NOMO-1 (cell line): ENCODE results near the gene PRKCE.

Experiments used
- DNase-seq, 2 experiments: peaks; one replicate each; lab custom pipeline; 2025; ENCODE audit not compliant: unreplicated experiment in 2 of 2; lab: John Stamatoyannopoulos, UW

The PRKCE gene

DNA sequence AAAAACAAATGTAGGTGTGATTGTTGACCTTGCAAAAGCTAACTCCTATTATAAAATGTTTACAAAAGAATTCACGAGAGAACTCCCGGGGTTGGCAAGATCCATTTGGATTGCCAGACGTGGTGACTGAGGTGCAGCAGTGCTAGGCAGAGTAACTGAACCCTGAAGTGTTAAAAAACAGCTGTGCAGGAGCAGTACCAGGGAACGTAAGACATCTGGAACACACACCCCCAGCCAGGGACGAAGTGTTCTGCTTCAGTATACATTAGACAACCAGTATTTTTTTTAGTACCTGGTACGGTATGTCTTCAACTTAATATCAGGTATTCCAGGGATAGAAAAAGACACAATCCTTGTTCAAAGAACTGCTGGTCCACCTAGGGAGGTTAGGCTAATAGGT is 373.6 kb downstream of the PRKCE start:
- no peak for DNase-seq

DNA sequence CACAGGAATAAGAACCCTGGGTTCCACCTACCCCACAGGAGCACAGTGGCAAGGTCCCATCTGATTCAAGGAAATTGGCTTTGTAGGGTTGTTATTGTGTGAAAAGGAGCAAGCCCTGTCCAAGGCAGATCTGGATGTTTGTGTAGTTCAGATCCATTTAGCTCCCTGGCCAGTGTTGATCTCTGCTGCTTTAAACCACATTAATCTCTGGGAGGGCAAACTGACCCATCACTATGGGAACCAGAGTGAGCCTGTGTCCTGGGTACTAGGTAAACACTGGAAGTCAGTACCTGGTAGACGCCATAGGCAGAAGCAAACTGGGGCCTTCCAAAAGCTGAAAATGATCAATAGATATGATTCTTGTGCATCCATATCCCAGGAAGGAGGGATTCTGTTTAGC is 374.2 kb downstream of the PRKCE start:
- no peak for DNase-seq

DNA sequence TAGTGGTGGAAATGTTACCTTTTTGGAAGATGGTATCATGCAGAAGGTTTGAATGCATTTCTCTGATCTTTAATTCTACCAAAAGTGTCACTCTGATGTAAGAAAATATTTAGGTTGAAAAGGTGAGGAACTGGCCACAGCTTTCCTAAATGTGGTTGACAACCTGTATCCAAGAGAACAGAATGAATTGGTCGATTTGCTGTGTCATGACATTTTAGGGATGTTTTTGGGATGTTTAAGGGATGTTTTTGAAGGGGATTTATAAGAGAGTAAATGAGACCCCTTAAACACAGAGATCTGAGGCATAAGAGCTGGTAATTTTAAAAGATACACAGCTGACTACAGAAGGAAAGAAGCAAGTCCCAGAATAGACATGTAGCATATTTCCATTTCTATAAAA is 375.0 kb downstream of the PRKCE start:
- no peak for DNase-seq

DNA sequence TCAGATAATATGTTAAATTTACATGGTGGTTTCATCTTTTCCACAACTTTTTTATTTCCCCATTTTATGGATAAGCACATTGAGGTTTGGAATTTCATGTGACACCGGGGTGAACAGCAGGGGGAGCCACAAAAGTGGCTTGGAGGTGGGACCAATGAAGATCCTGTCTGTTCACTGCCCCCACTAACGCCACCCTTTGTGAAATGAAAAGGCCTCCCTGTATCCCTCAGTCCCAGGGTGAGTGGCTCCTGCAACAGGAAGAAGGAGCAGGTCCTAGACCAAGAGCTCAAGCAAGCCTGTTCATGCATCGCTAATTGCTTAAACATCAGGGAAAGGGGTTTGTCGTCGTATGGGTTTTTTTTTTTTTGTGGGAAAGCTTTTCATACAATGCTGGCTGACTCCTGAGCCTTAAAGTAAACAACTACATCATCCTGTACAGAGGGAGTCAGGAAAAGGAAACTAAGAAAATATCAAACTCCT is 377.9 kb downstream of the PRKCE start:
- no peak for DNase-seq

DNA sequence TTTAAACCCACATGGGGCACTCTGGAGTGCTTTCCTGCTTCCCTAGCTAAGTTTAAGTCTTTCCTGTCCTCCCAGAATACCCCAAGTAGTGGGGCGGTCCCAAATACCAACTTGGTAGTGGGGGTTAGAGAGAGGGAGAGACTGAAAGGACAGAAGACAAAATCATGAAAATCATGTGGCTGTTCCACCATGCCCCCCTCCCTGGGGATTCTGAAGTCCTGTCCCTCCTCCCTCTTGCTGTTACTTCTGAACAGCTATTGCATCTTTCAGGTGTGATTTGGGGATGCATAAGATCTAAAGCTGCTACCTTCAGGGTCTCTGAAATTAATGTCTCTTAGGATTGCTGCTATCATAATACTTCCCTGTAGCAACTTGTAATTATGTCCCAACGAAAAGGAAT is 378.9 kb downstream of the PRKCE start:
- no peak for DNase-seq

DNA sequence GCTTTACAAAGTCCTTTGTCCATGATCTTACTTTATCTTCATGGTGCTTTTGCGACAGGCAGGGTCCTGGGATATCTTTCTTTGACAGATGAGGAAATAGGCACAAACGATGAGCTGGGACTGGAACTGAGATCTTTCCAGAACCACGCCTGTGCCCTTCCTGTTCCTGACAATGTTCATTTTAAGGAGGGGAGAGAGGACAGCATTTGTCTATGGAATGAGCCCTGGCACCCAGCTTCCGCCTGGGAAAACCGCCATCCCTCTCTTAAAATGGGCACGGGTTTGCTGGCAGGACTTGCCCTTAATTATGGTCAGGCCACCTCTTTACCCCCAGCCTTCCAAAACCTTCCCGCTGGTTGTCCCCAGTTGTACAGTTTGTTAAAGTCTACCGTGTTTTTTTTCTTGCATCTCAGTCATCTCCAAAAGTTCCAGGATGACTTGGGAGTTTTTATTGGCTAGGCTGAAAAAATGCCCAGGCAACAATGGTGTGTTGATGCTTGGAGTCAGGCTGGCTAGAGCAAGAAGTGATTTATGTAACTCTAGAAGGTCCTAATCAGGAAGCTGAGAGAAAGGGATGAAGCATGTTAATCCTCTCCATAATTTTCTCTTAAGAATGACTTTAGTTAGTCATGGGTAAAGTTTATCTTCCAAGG is 380.8 kb downstream of the PRKCE start:
- DNase-seq = no peak

DNA sequence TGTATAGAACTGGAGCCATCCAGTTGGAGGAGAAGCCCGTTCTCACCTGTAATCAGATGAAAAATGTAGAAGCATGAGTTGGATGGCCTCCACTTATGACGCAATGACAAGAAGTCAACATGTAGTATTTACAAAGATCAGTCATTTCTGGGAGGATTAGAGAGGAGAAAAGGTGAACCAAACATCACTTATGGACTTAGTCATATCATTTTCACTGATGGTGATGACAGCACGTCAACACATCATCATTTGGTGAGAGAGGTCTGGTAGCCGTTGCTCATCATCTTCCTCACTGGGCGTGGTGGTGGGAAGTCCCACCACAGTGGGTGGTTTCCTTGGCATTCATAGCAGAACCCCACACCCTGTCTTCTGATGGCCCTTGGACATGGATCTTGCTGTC is 381.5 kb downstream of the PRKCE start:
- DNase-seq = no peak

DNA sequence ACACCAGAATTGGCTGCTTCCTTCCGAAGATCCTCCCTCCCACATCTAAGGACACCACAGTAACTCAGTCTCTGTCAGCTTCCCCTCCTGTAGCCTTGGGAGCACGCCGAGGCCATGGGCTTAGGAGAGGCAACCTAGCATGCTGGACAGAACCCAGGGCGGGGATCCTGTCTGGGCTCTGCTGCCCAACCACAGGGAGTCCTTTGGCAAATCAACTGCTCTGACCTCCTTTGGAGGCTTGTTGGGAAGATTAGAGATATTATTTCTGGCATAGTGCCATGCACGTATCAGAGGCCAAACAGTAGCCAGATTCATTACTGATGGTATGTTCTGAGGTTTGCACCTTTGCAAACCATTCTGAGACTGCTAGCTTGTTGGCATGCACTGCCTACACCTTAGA is 383.1 kb downstream of the PRKCE start:
- no peak for DNase-seq

DNA sequence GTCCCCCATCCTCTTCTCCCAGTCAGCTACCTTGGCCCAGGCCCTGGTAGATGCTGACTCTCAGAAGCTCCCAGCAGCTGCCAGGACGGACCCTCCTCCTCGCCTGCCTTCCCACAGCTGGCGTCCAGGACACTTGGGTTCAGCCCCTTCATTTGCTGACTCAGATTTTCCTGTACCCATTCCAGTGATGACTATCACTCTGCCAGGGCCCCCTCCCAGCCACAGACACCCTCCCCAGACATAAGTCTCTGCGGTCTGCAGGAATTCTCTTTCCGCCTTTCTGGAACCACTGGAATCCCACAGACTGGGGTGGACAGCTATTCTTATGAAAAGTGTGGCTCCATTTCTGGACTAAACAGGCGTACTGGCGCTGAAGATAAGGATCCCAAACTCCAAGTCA is 385.5 kb downstream of the PRKCE start:
- no peak for DNase-seq

DNA sequence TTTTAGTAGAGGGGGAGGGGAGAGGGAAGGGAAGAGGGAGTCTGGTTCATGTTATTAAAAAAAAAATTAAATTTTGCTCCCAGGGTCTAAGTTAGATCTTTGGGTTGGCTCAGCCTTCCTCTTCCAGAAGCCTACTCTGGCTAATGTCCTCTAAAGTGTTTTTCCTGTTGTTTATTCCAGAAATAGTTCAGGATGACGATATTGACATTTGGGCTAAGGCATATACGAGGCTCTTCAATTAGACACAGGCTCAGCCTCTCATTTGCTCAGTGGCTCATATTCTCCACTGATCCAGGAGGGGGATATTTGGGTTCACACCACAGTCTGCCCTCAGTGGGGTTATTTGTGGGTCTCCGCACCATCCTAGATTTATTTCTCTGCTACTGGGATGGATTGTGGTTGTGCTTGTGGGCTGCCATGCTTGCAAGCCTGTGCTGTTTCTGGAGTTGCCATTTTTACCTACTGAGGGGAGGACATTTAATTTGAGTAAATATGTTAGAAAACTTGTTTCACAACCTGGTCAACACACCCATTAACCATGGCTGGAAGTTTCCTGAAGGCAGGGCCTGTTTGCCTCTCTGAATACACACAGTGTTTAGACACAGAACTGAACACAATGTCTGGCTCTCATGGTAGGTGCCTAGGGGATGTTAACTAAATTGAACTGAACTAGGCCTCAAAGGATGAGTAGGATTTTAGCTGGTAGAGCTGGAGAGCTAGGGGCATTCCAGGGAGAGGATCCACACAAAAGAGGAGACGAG is 388.2 kb downstream of the PRKCE start:
- no peak for DNase-seq

DNA sequence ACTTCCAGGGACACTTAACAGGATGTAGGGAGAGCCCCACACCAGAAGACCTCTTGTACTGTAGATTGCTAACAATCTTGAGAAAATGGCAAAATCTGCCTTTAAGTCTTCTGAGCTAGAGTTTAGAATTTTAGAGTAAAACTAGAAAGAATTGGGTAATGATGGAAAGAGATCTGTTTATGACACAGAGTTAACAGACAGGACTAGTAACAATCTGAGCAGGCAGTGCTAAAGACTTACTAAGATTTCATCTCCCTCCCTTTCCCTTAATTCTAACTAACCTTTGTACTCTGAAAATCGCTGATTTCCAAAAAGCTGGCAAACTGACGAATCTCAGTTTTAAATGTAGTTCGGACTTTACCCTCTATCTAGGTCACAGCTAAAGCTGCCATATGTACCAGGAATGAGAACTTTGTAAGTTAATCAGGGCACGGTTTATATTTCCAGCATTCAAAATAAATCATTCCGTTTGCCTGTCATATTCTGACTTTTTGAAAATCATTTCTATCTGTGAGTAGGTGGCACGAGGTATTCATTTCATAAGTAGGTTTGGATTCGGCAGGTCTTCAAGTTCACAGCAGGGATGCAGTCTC is 389.2 kb downstream of the PRKCE start:
- DNase-seq = no peak

DNA sequence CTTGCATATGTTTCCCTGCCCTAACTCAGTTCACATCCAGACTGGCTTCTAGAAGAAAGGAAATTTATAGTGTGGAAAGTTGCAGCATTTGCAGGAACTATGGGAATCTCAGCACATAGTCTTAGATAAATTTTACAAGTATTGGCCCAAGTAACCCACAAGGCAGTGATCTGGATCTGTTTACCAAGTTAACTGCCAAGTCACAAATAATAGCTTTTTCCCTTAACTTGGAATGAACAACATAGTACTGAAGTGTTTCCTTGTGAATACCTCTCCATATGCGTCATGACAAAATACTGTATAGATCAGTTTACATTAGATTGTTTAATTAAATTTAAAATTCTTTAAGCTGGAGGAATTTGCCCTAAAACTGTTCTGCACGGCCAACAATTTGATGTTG is 390.0 kb downstream of the PRKCE start:
- no peak for DNase-seq

DNA sequence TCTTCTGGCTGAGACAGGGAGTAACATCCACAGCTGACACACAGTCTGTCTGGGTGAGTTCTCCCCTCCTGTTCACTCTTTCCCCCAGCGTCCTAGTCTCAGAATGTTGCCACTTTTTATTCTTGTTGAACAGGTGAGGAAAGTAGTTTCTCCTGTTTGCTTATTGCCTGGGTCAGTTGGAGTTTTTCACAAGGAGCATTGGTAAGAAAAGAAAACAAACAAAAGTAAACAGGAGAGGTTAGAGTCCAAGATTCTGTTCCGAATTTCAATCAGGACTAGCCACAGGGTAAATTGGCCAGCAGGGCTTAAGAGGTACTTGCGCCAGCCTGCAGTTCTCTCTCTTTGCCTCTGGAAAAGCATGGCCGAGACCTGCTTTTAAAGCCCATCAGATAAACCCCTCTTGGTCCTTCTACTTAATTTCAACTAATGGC is 390.7 kb downstream of the PRKCE start:
- DNase-seq = no peak

DNA sequence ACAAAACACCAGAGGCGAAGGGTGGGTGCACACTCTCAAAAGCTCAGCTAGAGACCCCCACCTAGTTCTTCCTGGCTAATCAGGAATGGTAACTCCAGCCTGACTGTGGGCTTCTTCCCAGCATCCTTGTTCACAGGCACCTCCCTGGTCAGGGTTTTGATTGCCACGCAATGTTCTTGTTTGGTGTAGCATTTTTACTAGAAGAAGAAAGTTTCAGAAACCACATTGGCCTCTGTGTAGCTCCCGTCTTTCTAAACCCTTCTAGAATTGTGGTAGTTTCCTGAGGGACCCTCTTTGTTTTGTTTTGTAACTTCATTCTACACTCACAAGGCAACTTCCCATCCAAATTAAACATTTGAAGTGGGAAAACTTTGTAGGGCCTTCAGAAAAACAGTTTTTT is 391.2 kb downstream of the PRKCE start:
- DNase-seq = no peak

DNA sequence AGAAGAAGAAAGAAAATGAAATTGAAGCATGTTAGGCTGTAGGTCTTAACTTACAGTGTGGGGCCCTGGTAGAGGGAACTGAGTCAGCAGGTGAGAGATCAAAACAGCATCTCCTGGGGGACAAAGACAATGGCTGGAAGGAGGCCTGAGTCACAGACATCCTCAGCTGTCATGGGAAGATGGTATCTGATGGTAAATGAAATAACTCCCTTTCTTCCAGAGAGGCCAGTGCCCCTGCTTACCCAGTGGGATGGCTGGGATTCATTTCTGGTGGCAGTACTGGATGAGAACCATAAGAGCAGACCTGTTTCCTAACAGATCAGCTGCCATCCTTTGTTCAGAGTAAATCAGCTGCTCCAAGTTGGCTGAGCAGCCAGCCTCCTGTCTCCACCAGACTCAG is 394.4 kb downstream of the PRKCE start:
- no peak for DNase-seq

DNA sequence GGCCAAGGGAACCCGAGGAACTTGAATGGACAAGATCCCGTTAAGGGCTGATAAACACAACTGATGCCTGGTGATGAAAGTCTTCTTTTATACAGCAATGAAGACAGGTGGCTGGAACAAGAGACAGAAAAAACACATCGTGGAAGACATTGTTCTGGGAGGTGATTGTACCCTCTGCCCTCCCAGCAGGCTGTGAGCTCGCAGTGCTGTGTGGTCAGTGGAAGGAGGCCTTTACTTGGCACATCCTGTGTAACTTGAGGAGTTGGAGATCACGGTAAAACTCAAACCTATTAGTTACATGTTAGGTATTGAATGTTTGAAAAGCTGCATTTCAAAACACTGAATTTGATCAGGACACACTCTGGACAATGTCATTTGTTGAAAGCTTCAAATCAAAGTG is 395.8 kb downstream of the PRKCE start:
- no peak for DNase-seq

DNA sequence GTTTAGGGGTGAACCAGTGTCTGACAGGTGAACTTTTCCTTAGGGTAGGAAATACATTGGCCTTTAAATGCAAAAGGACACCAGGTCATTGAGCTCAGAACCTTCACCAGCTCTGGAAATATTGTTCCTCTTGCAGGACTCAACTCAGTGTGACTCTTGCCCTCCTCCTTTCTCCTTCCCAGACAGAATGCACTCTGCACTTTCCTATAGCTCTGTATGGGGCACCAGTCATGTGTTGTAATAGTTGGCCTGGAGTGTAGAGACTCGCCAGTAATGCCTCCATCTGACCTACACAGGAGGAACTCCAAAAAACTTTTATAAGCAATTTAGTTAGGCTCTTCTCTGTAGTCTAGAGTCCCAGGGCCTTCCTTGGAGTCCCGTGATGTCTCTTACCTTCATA is 397.2 kb downstream of the PRKCE start:
- no peak for DNase-seq

DNA sequence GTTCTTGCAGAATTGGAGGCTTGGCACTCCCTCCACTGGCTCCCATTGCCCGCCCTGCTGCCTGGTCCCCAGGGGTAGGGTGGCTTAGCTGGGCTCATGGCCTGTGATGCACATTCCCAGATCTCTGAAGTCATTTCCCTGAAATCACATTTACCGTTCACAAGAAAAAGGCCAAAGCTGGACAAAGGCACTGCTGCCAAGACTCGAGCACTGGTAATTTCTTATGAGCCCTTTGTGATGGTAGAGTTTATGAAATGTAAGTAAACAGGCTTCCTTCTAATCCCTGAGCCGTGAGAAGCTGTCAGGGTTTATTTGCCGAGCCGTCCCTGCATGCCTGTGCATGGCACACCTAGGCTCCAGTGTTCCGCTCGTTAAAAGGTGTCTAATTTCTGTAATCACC is 398.6 kb downstream of the PRKCE start:
- DNase-seq = no peak

DNA sequence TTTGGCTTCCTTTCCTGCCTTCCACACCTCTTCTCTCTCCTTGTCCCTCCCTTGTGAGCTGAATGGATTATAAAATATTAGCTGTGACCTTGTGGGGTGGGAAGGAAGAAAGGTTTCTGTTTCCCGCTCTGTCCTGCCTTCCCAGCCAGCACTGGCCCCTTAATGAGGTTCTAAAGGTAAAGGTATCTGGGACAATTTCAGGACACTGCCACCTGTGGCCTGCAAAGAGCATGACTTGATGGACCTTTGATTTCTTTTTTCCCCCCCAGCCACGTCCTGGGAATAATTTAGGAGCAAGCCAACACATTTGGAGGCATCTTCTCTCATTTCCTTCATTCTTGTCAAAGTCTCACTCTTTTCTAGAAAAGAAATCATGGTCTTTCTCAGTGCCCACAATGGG is 399.0 kb downstream of the PRKCE start:
- no peak for DNase-seq

DNA sequence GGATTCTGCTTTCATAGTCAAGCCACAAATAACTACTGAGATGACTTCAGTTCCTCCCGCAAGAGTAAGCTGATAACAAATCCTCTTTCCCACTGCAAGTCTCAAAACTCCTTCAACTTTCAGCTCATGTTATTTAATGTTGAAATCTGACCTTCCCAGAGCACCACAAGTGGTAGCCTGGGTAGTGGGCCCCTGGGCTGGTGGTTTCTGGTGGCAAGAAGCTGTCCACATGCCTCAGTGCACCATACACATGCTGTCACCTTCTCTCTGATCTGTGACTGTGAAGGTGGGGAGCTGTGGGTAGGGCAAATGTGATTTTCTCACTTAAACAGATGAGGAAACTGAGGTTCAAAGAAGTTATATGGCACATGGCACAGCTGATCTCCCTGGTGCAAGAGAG is 399.6 kb downstream of the PRKCE start:
- DNase-seq = no peak

DNA sequence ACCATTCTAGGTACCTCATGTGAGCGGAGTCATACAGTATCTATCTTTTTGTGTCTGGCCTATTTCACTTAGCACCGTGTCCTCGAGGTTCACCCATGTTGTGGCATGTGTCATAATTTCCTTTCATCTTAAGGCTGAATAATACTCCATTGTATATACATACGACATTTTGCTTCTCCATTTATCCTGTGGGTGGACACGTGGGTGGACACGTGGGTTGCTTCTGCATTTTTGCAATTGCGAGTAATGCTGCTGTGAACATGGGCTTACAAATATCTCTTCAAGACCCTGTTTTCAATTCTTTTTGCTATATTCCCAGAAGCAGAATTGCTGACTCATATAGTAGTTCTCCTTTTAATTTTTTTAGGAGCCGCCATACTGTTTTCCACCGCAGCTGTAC is 402.1 kb downstream of the PRKCE start:
- DNase-seq = no peak

DNA sequence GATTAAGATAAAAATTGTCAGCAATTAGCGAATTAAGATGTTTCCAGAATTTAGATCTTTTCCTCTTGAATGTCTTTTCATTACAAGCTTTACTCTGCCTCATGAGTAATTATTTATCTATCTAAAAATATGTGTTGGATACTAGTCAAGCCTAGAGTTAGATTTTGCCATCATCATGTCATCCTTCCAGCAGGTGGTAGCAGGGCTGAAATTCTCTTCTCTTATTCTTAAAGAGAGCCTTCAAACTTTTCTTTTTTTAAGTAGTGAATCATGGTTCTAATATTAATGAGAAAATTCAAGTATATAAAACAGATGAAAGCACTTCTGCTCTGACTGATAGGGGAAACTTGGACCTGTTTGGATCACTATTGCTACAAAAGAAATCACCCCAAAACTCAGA is 405.1 kb downstream of the PRKCE start:
- no peak for DNase-seq
